HepG2 (cell line): ENCODE measurements around the gene GPR39. TPM values are rescaled to one million over a fixed set of nuclear protein-coding genes. Genes with fewer than 3 reads are reported as not detected.

Experiments
- ATAD3A ChIP-seq: sonication (generic); formaldehyde crosslinking; IDR thresholded peaks from 2 replicates; pipeline ENCODE4 v1.4.0; 2020; ENCODE audit warnings: missing genetic modification reagents
- ETS1 ChIP-seq: sonication (generic); formaldehyde crosslinking; IDR thresholded peaks from 2 replicates; pipeline ENCODE4 v1.4.0; 2020; ENCODE audit warnings: missing genetic modification reagents
- HMG20A ChIP-seq: IDR thresholded peaks from 2 replicates; pipeline ENCODE4 v1.6.1; 2016; ENCODE audit warnings: borderline replicate concordance
- HNRNPUL1 ChIP-seq: fragments of 200-400 bp; formaldehyde crosslinking; IDR thresholded peaks from 2 replicates; pipeline ENCODE4 v1.6.1; 2017; ENCODE audit warnings: low read depth, mild to moderate bottlenecking, low read length, moderate library complexity
- MEIS2 ChIP-seq: sonication (generic); formaldehyde crosslinking; IDR thresholded peaks from 2 replicates; pipeline ENCODE4 v1.9.0; 2021; ENCODE audit warnings: mild to moderate bottlenecking, missing genetic modification reagents
- NCOR1 ChIP-seq: fragments of 200-600 bp; sonication (generic); IDR thresholded peaks from 2 replicates; pipeline ENCODE4 v1.7.0; 2017; ENCODE audit warnings: antibody characterized with exemption, low read length, borderline replicate concordance
- NR1H2 ChIP-seq: sonication (generic); formaldehyde crosslinking; IDR thresholded peaks from 2 replicates; pipeline ENCODE4 v1.8.1; 2022; ENCODE audit warnings: low read depth, missing genetic modification reagents, borderline replicate concordance
- PRMT3 ChIP-seq: sonication (generic); formaldehyde crosslinking; IDR thresholded peaks from 2 replicates; pipeline ENCODE4 v1.8.1; 2022; ENCODE audit warnings: low read depth, mild to moderate bottlenecking, moderate library complexity, missing genetic modification reagents, borderline replicate concordance
- SIX1 ChIP-seq: sonication (generic); formaldehyde crosslinking; IDR thresholded peaks from 2 replicates; pipeline ENCODE4 v1.4.0; 2020; ENCODE audit warnings: missing genetic modification reagents, borderline replicate concordance
- SMARCC2 ChIP-seq: fragments of 450-650 bp; IDR thresholded peaks from 2 replicates; pipeline ENCODE4 v1.6.1; 2017; ENCODE audit warnings: antibody characterized with exemption, mild to moderate bottlenecking
- SPEN ChIP-seq: sonication (generic); formaldehyde crosslinking; IDR thresholded peaks from 2 replicates; pipeline ENCODE4 v1.5.1; 2020; ENCODE audit warnings: low read depth, mild to moderate bottlenecking, missing genetic modification reagents
- TEAD2 ChIP-seq: sonication (generic); formaldehyde crosslinking; IDR thresholded peaks from 2 replicates; pipeline ENCODE4 v1.9.0; 2021; ENCODE audit warnings: missing genetic modification reagents
- TEAD3 ChIP-seq: optimal IDR thresholded peaks from 2 replicates; pipeline ENCODE3; 2016; ENCODE audit warnings: borderline replicate concordance
- WIZ ChIP-seq: sonication (generic); formaldehyde crosslinking; IDR thresholded peaks from 2 replicates; pipeline ENCODE4 v1.5.1; 2020; ENCODE audit warnings: mild to moderate bottlenecking, missing genetic modification reagents
- YEATS4 ChIP-seq: sonication (generic); formaldehyde crosslinking; IDR thresholded peaks from 2 replicates; pipeline ENCODE4 v1.4.0; 2020; ENCODE audit warnings: missing genetic modification reagents, borderline replicate concordance
- ZGPAT ChIP-seq: IDR thresholded peaks from 2 replicates; pipeline ENCODE4 v1.6.1; 2016; ENCODE audit warnings: mild to moderate bottlenecking
- ZMYM4 ChIP-seq: sonication (generic); formaldehyde crosslinking; IDR thresholded peaks from 2 replicates; pipeline ENCODE4 v1.8.1; 2023; ENCODE audit warnings: mild to moderate bottlenecking, missing genetic modification reagents
- ZNF124 ChIP-seq: sonication (generic); formaldehyde crosslinking; IDR thresholded peaks from 2 replicates; pipeline ENCODE4 v1.4.0; 2020; ENCODE audit warnings: missing genetic modification reagents
- ZNF142 ChIP-seq: sonication (generic); formaldehyde crosslinking; IDR thresholded peaks from 2 replicates; pipeline ENCODE4 v1.4.0; 2020; ENCODE audit warnings: missing genetic modification reagents
- ZNF317 ChIP-seq: sonication (generic); formaldehyde crosslinking; IDR thresholded peaks from 2 replicates; pipeline ENCODE4 v1.5.0; 2020; ENCODE audit warnings: mild to moderate bottlenecking, missing genetic modification reagents
- ZNF580 ChIP-seq: IDR thresholded peaks from 2 replicates; pipeline ENCODE4 v1.6.1; 2016; ENCODE audit warnings: low read depth, borderline replicate concordance
- polyA plus RNA-seq, 8 experiments: library from polyadenylated mRNA; depleted of rRNA in 3 of 8; stranded (reverse) in 7 of 8; unstranded in 1 of 8; fragments of >200 nt; fragmentation: Illumina TruSeq in 4 of 8; extraction: Trizol in 4 of 8; gene quantifications; 2 replicates each; pipeline versions ENCODE4 v1.2.1 to v1.2.3, GENCODE V29; 2011 to 2016; ENCODE audit warnings: low read depth in 4 of 8, missing spikeins in 1 of 8, mixed read lengths in 1 of 8; ENCODE audit not compliant: insufficient read depth in 1 of 8
- total RNA-seq, 5 experiments: library from RNA; depleted of rRNA; stranded (reverse); fragments of >200 nt; fragmentation: Illumina TruSeq; extraction: Trizol; gene quantifications; 2 replicates each; pipeline ENCODE4 v1.2.3, GENCODE V29; 2016; ENCODE audit warnings: low read depth in 1 of 5

GPR39 gene
- total and polyA plus RNA-seq, 2 of the 13 experiments (the other 11 are each of a cell fraction or from before 2014, with no cell fraction given), result 0.16 to 0.62 TPM

- TF ChIP-seq ZNF142 (CRISPR knock-in tag) (no peak), NR1H2 (CRISPR knock-in tag) (no peak), ZNF580 (CRISPR knock-in tag) (peak; percentile 41; the same call in 1 of the 2 replicates), YEATS4 (CRISPR knock-in tag) (peak; percentile 26; the same call in 1 of the 2 replicates), ZNF124 (CRISPR knock-in tag) (no peak), ETS1 (CRISPR knock-in tag) (no peak), PRMT3 (CRISPR knock-in tag) (0 out of 2 replicates have a peak, but pooled peaks have one; percentile 18), MEIS2 (CRISPR knock-in tag) (no peak), NCOR1 (peak; percentile 76), ZMYM4 (peak; percentile 84), SIX1 (CRISPR knock-in tag) (peak; percentile 92), ZGPAT (peak; percentile 28; the same call in 1 of the 2 replicates), HMG20A (CRISPR knock-in tag) (0 out of 2 replicates have a peak, but pooled peaks have one; percentile 40), ZNF317 (CRISPR knock-in tag) (0 out of 2 replicates have a peak, but pooled peaks have one; percentile 47), WIZ (CRISPR knock-in tag) (peak; percentile 75; the same call in 1 of the 2 replicates), TEAD3 (CRISPR knock-in tag) (peak; percentile 81), TEAD2 (CRISPR knock-in tag) (no peak), HNRNPUL1 (no peak), ATAD3A (no peak), SPEN (CRISPR knock-in tag) (peak; percentile 67; the same call in 1 of the 2 replicates), SMARCC2 (no peak)
Measured at GRCh38 chr2:132439703-132440398, 23.2 kb downstream of the GPR39 start (continued).
